H1 (cell line): ENCODE data around the gene SMPD2. TPM values are rescaled to one million over a fixed set of nuclear protein-coding genes. Genes with fewer than 3 reads are reported as not detected.

Experiments used
- CTCF ChIA-PET: fragments of 300-600 bp; sonication (Branson Sonifier 250); formaldehyde crosslinking; loops from one replicate; lab custom pipeline; 2021; ENCODE audit not compliant: partially characterized antibody; lab: Charles Lee
- POLR2A ChIA-PET: fragments of 300-600 bp; sonication (Branson Sonifier 250); formaldehyde crosslinking; loops from one replicate; lab custom pipeline; 2021; ENCODE audit warnings: inconsistent platforms; ENCODE audit not compliant: partially characterized antibody; lab: Charles Lee
- DNase-seq, 2 experiments: peaks; one replicate each; pipeline versions ENCODE4 v3.0.0 to v3.0.0-alpha.2; 2010 to 2022; ENCODE audit warnings: low spot score in 2 of 2, low read depth in 1 of 2, mixed read lengths in 1 of 2
- FAIRE-seq: peaks from 2 replicates; lab custom pipeline; 2011; peaks lifted over from hg19 to GRCh38; lab: Jason Lieb, UNC
- H2AFZ ChIP-seq: 2 replicates; pipeline ENCODE4 v1.8.1; 2012; ENCODE audit warnings: low read length, inconsistent platforms
- H2AK5ac ChIP-seq: 2 replicates; pipeline ENCODE4 v1.6.1; 2013; ENCODE audit warnings: low read depth, low read length
- H2BK120ac ChIP-seq: replicated peaks from 2 replicates; pipeline ENCODE3; 2013; ENCODE audit warnings: low read depth, low read length, inconsistent platforms
- H2BK12ac ChIP-seq: 2 replicates; pipeline ENCODE4 v1.6.1; 2013; ENCODE audit warnings: low read depth, low read length
- H2BK15ac ChIP-seq: 2 replicates; pipeline ENCODE4 v1.6.1; 2013; ENCODE audit warnings: low read length
- H2BK20ac ChIP-seq: 2 replicates; pipeline ENCODE4 v1.6.1; 2013; ENCODE audit warnings: low read length
- H2BK5ac ChIP-seq: 2 replicates; pipeline ENCODE4 v1.6.1; 2013; ENCODE audit warnings: low read depth, low read length
- H3K14ac ChIP-seq: 2 replicates; pipeline ENCODE4 v1.6.1; 2013; ENCODE audit warnings: inconsistent platforms; ENCODE audit not compliant: insufficient read length
- H3K18ac ChIP-seq: 2 replicates; pipeline ENCODE4 v1.6.1; 2013; ENCODE audit warnings: low read length; ENCODE audit errors: extremely low read depth
- H3K23ac ChIP-seq: 2 replicates; pipeline ENCODE4 v1.6.1; 2013; ENCODE audit warnings: inconsistent platforms; ENCODE audit not compliant: insufficient read length
- H3K23me2 ChIP-seq: 2 replicates; pipeline ENCODE4 v1.6.1; 2013; ENCODE audit warnings: low read depth, low read length
- H3K27ac ChIP-seq: 2 replicates; pipeline ENCODE4 v1.6.1; 2011; ENCODE audit warnings: low read depth, low read length, inconsistent platforms
- H3K27me3 ChIP-seq, 4 experiments: replicated peaks in 1 of 4; 1 replicate in 1 of 4; 2 replicates in 3 of 4; pipeline versions ENCODE4 v1.6.1 to v1.8.1; 2011 to 2013; ENCODE audit warnings: low read length in 3 of 4, mild to moderate bottlenecking in 3 of 4, inconsistent platforms in 2 of 4, mixed read lengths in 2 of 4, moderate library complexity in 1 of 4; ENCODE audit not compliant: control insufficient read depth in 3 of 4, insufficient read depth in 3 of 4; ENCODE audit errors: extremely low read depth in 1 of 4
- H3K36me3 ChIP-seq, 4 experiments: 2 replicates each; pipeline versions ENCODE4 v1.6.1 to v1.8.1; 2011 to 2013; ENCODE audit warnings: mild to moderate bottlenecking in 4 of 4, low read length in 3 of 4, moderate library complexity in 2 of 4, control low read depth in 1 of 4, inconsistent platforms in 1 of 4; ENCODE audit not compliant: insufficient read depth in 4 of 4, control insufficient read depth in 2 of 4
- H3K4ac ChIP-seq: replicated peaks from 2 replicates; pipeline ENCODE3; 2013; ENCODE audit warnings: low read length, low read depth, mixed read lengths, inconsistent platforms; ENCODE audit not compliant: insufficient read length
- H3K4me1 ChIP-seq, 4 experiments: replicated peaks in 1 of 4; 1 replicate in 1 of 4; 2 replicates in 3 of 4; pipeline versions ENCODE4 v1.6.1 to v1.8.1; 2011 to 2013; ENCODE audit warnings: low read length in 3 of 4, inconsistent platforms in 2 of 4, mixed read lengths in 1 of 4; ENCODE audit not compliant: insufficient read depth in 4 of 4, control insufficient read depth in 3 of 4
- H3K4me2 ChIP-seq, 2 experiments: 2 replicates each; pipeline versions ENCODE4 v1.6.1 to v1.8.1; 2011 to 2013; ENCODE audit warnings: low read depth in 2 of 2, low read length in 2 of 2, control low read depth in 1 of 2, inconsistent platforms in 1 of 2, mild to moderate bottlenecking in 1 of 2; ENCODE audit not compliant: insufficient read depth in 1 of 2
- H3K4me3 ChIP-seq, 4 experiments: fragments of 200-600, 300-600 bp in 1 of 4; sonication (generic), shearing (Covaris generic), sonication (Bioruptor Twin) in 1 of 4; 2 replicates each; pipeline versions ENCODE4 v1.5.1 to v1.8.1; 2011 to 2016; ENCODE audit warnings: low read length in 4 of 4, low read depth in 3 of 4, control low read depth in 2 of 4, inconsistent platforms in 2 of 4, mild to moderate bottlenecking in 2 of 4, mixed read lengths in 1 of 4, moderate library complexity in 1 of 4; ENCODE audit not compliant: insufficient read depth in 2 of 4; ENCODE audit errors: extremely low read depth in 1 of 4
- H3K56ac ChIP-seq: replicated peaks from 2 replicates; pipeline ENCODE3; 2013; ENCODE audit warnings: low read depth, mild to moderate bottlenecking, mixed read lengths, low read length, inconsistent platforms; ENCODE audit not compliant: insufficient read length
- H3K79me1 ChIP-seq: 2 replicates; pipeline ENCODE4 v1.6.1; 2013; ENCODE audit warnings: low read depth, low read length, control low read depth
- H3K79me2 ChIP-seq, 2 experiments: 2 replicates each; pipeline versions ENCODE4 v1.6.1 to v1.8.1; 2012 to 2013; ENCODE audit warnings: low read length in 2 of 2, mild to moderate bottlenecking in 2 of 2, inconsistent platforms in 1 of 2; ENCODE audit not compliant: insufficient read depth in 2 of 2, control insufficient read depth in 1 of 2
- H3K9ac ChIP-seq, 4 experiments: replicated peaks in 1 of 4; 1 replicate in 1 of 4; 2 replicates in 3 of 4; pipeline versions ENCODE4 v1.6.1 to v1.8.1; 2011 to 2013; ENCODE audit warnings: low read depth in 3 of 4, low read length in 3 of 4, control low read depth in 2 of 4, mild to moderate bottlenecking in 2 of 4, moderate library complexity in 2 of 4, inconsistent platforms in 1 of 4; ENCODE audit errors: extremely low read depth in 1 of 4
- H3K9me3 ChIP-seq, 2 experiments: 2 replicates each; pipeline versions ENCODE4 v1.6.1 to v1.8.1; 2012 to 2013; ENCODE audit warnings: mild to moderate bottlenecking in 2 of 2, moderate library complexity in 2 of 2, control low read depth in 1 of 2, inconsistent platforms in 1 of 2, low read depth in 1 of 2, low read length in 1 of 2, mixed read lengths in 1 of 2; ENCODE audit not compliant: insufficient read depth in 2 of 2
- H4K20me1 ChIP-seq, 2 experiments: replicated peaks in 1 of 2; 2 replicates each; pipeline versions ENCODE3 to v1.8.1; 2011 to 2013; ENCODE audit warnings: inconsistent platforms in 2 of 2, low read length in 2 of 2, mild to moderate bottlenecking in 1 of 2; ENCODE audit not compliant: insufficient read depth in 2 of 2, control insufficient read depth in 1 of 2
- H4K5ac ChIP-seq: 2 replicates; pipeline ENCODE4 v1.6.1; 2013; ENCODE audit warnings: low read length, low read depth, mixed read lengths, inconsistent platforms; ENCODE audit not compliant: insufficient read length
- H4K8ac ChIP-seq: 2 replicates; pipeline ENCODE4 v1.8.0; 2013; ENCODE audit warnings: mild to moderate bottlenecking, moderate library complexity, low read length, inconsistent platforms; ENCODE audit not compliant: insufficient read depth; ENCODE audit errors: extremely low read depth
- H4K91ac ChIP-seq: replicated peaks from 2 replicates; pipeline ENCODE3; 2013; ENCODE audit warnings: low read length, mixed read lengths, inconsistent platforms; ENCODE audit not compliant: insufficient read length
- BCL11A ChIP-seq, 2 experiments: IDR thresholded peaks; one replicate each; pipeline ENCODE4 v1.6.1; 2011; ENCODE audit warnings: low read depth in 2 of 2, low read length in 2 of 2, mild to moderate bottlenecking in 2 of 2
- CBX5 ChIP-seq: fragments of 300-800, 300-1000 bp; sonication (generic); IDR thresholded peaks from 2 replicates; pipeline ENCODE4 v1.7.1; 2016; ENCODE audit warnings: antibody characterized with exemption, low read length, low read depth
- CHD1 ChIP-seq: IDR thresholded peaks from 2 replicates; pipeline ENCODE4 v1.6.1; 2012; ENCODE audit warnings: low read depth, low read length, improper control_type of control experiment
- CHD2 ChIP-seq: IDR thresholded peaks from 2 replicates; pipeline ENCODE4 v1.6.1; 2012; ENCODE audit warnings: low read length, improper control_type of control experiment
- EGR1 ChIP-seq: IDR thresholded peaks from 2 replicates; pipeline ENCODE4 v1.6.1; 2011; ENCODE audit warnings: low read depth, low read length, borderline replicate concordance
- EP300 ChIP-seq, 2 experiments: IDR thresholded peaks; 1 replicate in 1 of 2; 2 replicates in 1 of 2; pipeline ENCODE4 v1.6.1; 2011 to 2012; ENCODE audit warnings: low read depth in 2 of 2, low read length in 2 of 2, mild to moderate bottlenecking in 2 of 2, borderline replicate concordance in 1 of 2, inconsistent platforms in 1 of 2, moderate library complexity in 1 of 2
- GTF2F1 ChIP-seq: IDR thresholded peaks from 2 replicates; pipeline ENCODE4 v1.6.1; 2012; ENCODE audit warnings: low read depth, low read length, improper control_type of control experiment, borderline replicate concordance
- KDM4A ChIP-seq: IDR thresholded peaks from one replicate; pipeline ENCODE4 v1.7.1; 2012; ENCODE audit warnings: low read depth, mild to moderate bottlenecking, moderate library complexity, low read length, inconsistent platforms; ENCODE audit not compliant: severe bottlenecking
- MAFK ChIP-seq: IDR thresholded peaks from 2 replicates; pipeline ENCODE4 v1.6.1; 2012; ENCODE audit warnings: low read depth, mild to moderate bottlenecking, improper control_type of control experiment, low read length
- NRF1 ChIP-seq: IDR thresholded peaks from 2 replicates; pipeline ENCODE4 v1.6.1; 2011; ENCODE audit warnings: mild to moderate bottlenecking, low read depth, low read length, improper control_type of control experiment
- PHF8 ChIP-seq: fragments of 200-600 bp; sonication (generic); conservative IDR thresholded peaks from 2 replicates; pipeline ENCODE4 v1.7.1; 2012; ENCODE audit warnings: low read depth, mild to moderate bottlenecking, inconsistent platforms, low read length, moderate library complexity
- SAP30 ChIP-seq: fragments of 300-600 bp; sonication (generic); IDR thresholded peaks from 2 replicates; pipeline ENCODE4 v1.7.1; 2012; ENCODE audit warnings: low read length, moderate library complexity, mild to moderate bottlenecking, inconsistent platforms; ENCODE audit not compliant: insufficient read depth, insufficient replicate concordance
- SIN3A ChIP-seq, 2 experiments: IDR thresholded peaks in 1 of 2; conservative IDR thresholded peaks in 1 of 2; 2 replicates each; pipeline ENCODE4 v1.6.1; 2011 to 2012; ENCODE audit warnings: low read length in 2 of 2, improper control_type of control experiment in 1 of 2, low read depth in 1 of 2, mild to moderate bottlenecking in 1 of 2
- SRF ChIP-seq: IDR thresholded peaks from 2 replicates; pipeline ENCODE4 v1.6.1; 2011; ENCODE audit warnings: mild to moderate bottlenecking, low read depth, low read length, moderate library complexity
- WGBS, 2 experiments: shearing (Covaris generic) in 1 of 2; methylation state at CpG; one replicate each; pipeline versions ENCODE4 v1.1.6 to v1.1.7; 2013 to 2015; ENCODE audit warnings: low lambda C conversion rate in 2 of 2, mixed read lengths in 2 of 2, inconsistent platforms in 1 of 2, low coverage in 1 of 2, missing lambda C conversion rate in 1 of 2; ENCODE audit not compliant: insufficient replicate concordance in 2 of 2, insufficient coverage in 1 of 2, insufficient read length in 1 of 2; ENCODE audit errors: extremely low coverage in 1 of 2, missing lambda C conversion rate in 1 of 2; 5-methylcytosine and 5-hydroxymethylcytosine counted together
- polyA plus RNA-seq, 7 experiments: library from polyadenylated mRNA; depleted of rRNA in 3 of 7; stranded (reverse) in 5 of 7; unstranded in 2 of 7; fragments of >200 nt in 5 of 7; fragments of 200-250 nt in 2 of 7; gene quantifications; 1 replicate in 5 of 7; 2 replicates in 1 of 7; 4 replicates in 1 of 7; pipeline versions ENCODE4 v1.2.1 to v1.2.3, GENCODE V29; 2011 to 2013; ENCODE audit warnings: missing spikeins in 2 of 7, mixed read lengths in 2 of 7
- total RNA-seq: library from RNA; stranded (reverse); fragmentation: NEBNext Ultra II Directional; extraction: Animal tissue kit (Norgen Biotek cat#: 25700); gene quantifications from 2 replicates; pipeline ENCODE4 v1.2.1, GENCODE V29; 2021

SMPD2 gene
- total and polyA plus RNA-seq, 2 of the 8 experiments (the other 6 are each of a cell fraction or from before 2014, with no cell fraction given) = 11.5 to 17.2 TPM

- Histone ChIP-seq H3K36me3 (peaks cover 0 to 22% (median 8%) of the 10 kb centered on the region in 4 experiments; a peak in 5 of 8 replicates), H3K9ac (no peak overlapping the region), H2AFZ (no peak overlapping the region), H4K8ac (no peak overlapping the region), H4K91ac (no peak overlapping the region), H3K79me1 (no peaks in the 10 kb centered on the region; the same call in 1 of the 2 replicates), H4K20me1 (peaks cover 0 to 5% of the 10 kb centered on the region in 2 experiments), H3K14ac (no peak overlapping the region), H3K9me3 (no peaks in the 10 kb centered on the region), H2BK5ac (no peak overlapping the region), H3K4me3 (no peak overlapping the region), H3K18ac (no peak overlapping the region), H3K79me2 (no peaks in the 10 kb centered on the region; a peak in 1 of 4 replicates), H3K4ac (no peak overlapping the region), H2BK120ac (no peak overlapping the region), H3K23me2 (peaks cover 8% of the 10 kb centered on the region), H3K23ac (no peak overlapping the region), H3K27me3 (no peaks in the 10 kb centered on the region), H3K4me1 (peaks cover 0 to 16% (median 10%) of the 10 kb centered on the region in 4 experiments; a peak in 6 of 7 replicates), H3K27ac (no peak overlapping the region), H2AK5ac (no peak overlapping the region), H2BK15ac (no peak overlapping the region), H4K5ac (no peak overlapping the region), H2BK20ac (no peak overlapping the region), H3K56ac (no peak overlapping the region), H2BK12ac (no peak overlapping the region), H3K4me2 (no peak overlapping the region)
- POLR2A ChIA-PET = interaction anchor here (7.5 kb wide), 1 partner anchor 11 kb away, joined by 85 read pairs; the partner anchor contains the start of genes PPIL6 and SMPD2
- CTCF ChIA-PET = interaction anchor here (1.2 to 7.5 kb wide), 3 partner anchors 10 to 69 kb away, joined by 3 to 63 read pairs (median 6); partner anchors contain the start of genes PPIL6 and SMPD2
- FAIRE-seq = no peak
- no peak for DNase-seq
- no peak for TF ChIP-seq SAP30
- TF ChIP-seq CHD1 = no peak
- TF ChIP-seq SIN3A (conservative IDR thresholded peaks at IDR 0.05 in 1 of 2, IDR thresholded peaks at IDR 0.05 in 1 of 2; ENCODE audit: low read depth in 1 of 2, low read length in 2 of 2) = no peak
- no peak for TF ChIP-seq PHF8
- no peak for TF ChIP-seq MAFK
- no peak for TF ChIP-seq CHD2
- no peak for TF ChIP-seq BCL11A (IDR thresholded peaks at IDR 0.05; ENCODE audit: low read depth in 2 of 2, low read length in 2 of 2)
- no peak for TF ChIP-seq NRF1
- no peak for TF ChIP-seq SRF
- TF ChIP-seq EP300 (IDR thresholded peaks at IDR 0.05; ENCODE audit: borderline replicate concordance in 1 of 2, low read depth in 2 of 2, low read length in 2 of 2) = no peak
- TF ChIP-seq EGR1 = no peak
- no peak for TF ChIP-seq KDM4A
- TF ChIP-seq GTF2F1 = no peak
- TF ChIP-seq CBX5 = no peak
- WGBS, 2 experiments = 89% methylated on average over 2 of the region's 2 CpGs; no CpG with 5 or more reads in 1 of the 2 experiments
Measured at GRCh38 chr6:109453156-109453555, 12.6 kb downstream of the SMPD2 start.
